CD4-positive, alpha-beta T cell (primary cell): Measurements from ENCODE around the gene PSPH. TPM values are rescaled to one million over a fixed set of nuclear protein-coding genes. Genes with fewer than 3 reads are reported as not detected.
"Not testable (repeated sequence)": the region's sequence is repeated elsewhere in the genome, so short reads cannot be mapped to it uniquely, and the experiment has no call there.

ENCODE experiments used
- ATAC-seq: fragments of 200-7000 bp; cut with Tn5 transposase; one replicate; pipeline ENCODE4 v1.10.0; 2022; ENCODE audit warnings: mild to moderate bottlenecking; ENCODE audit not compliant: poor library complexity
- CTCF ChIA-PET: fragments of 350-600 bp; sonication (Branson Sonifier 250); formaldehyde crosslinking; loops from one replicate; lab custom pipeline; 2021; ENCODE audit warnings: antibody characterized with exemption, inconsistent platforms; lab: Charles Lee
- POLR2A ChIA-PET: fragments of 350-600 bp; sonication (Branson Sonifier 250); formaldehyde crosslinking; loops from one replicate; lab custom pipeline; 2021; ENCODE audit warnings: antibody characterized with exemption, inconsistent platforms; lab: Charles Lee
- DNase-seq, 14 experiments: peaks; one replicate each; pipeline ENCODE4 v3.0.0-alpha.2; 2013 to 2020; ENCODE audit warnings: mixed read lengths in 2 of 14
- H3K27ac ChIP-seq, 2 donors: one replicate each; pipeline versions ENCODE4 v1.5.1 to v1.7.0; 2013; ENCODE audit warnings: low read length in 2 of 2, low read depth in 1 of 2, mild to moderate bottlenecking in 1 of 2
- H3K27me3 ChIP-seq, 2 experiments: 1 replicate in 1 of 2; 2 replicates in 1 of 2; pipeline versions ENCODE4 v1.6.1 to v1.7.0; 2013; ENCODE audit warnings: low read length in 2 of 2, control low read depth in 1 of 2, mild to moderate bottlenecking in 1 of 2, moderate library complexity in 1 of 2; ENCODE audit not compliant: insufficient read depth in 2 of 2, control insufficient read depth in 1 of 2
- H3K36me3 ChIP-seq: one replicate; pipeline ENCODE4 v1.6.1; 2013; ENCODE audit warnings: low read length, control low read depth; ENCODE audit not compliant: insufficient read depth
- H3K4me1 ChIP-seq: one replicate; pipeline ENCODE4 v1.6.1; 2013; ENCODE audit warnings: low read length, control low read depth; ENCODE audit not compliant: insufficient read depth
- H3K4me3 ChIP-seq: one replicate; pipeline ENCODE4 v1.5.1; 2013; ENCODE audit warnings: mild to moderate bottlenecking, low read length, moderate library complexity
- H3K9me3 ChIP-seq, 2 experiments: 1 replicate in 1 of 2; 2 replicates in 1 of 2; pipeline versions ENCODE4 v1.6.1 to v1.7.0; 2013; ENCODE audit warnings: low read length in 2 of 2, mild to moderate bottlenecking in 2 of 2, control low read depth in 1 of 2, moderate library complexity in 1 of 2; ENCODE audit not compliant: control insufficient read depth in 1 of 2, insufficient read depth in 1 of 2
- H3K27ac Mint-ChIP-seq: one replicate; pipeline ENCODE4 v1.8.0; 2020; ENCODE audit warnings: mixed read lengths
- H3K27me3 Mint-ChIP-seq: one replicate; pipeline ENCODE4 v1.8.0; 2021; ENCODE audit warnings: mixed read lengths
- H3K36me3 Mint-ChIP-seq: one replicate; pipeline ENCODE4 v1.8.0; 2021; ENCODE audit warnings: low read depth, mixed read lengths
- H3K4me1 Mint-ChIP-seq: one replicate; pipeline ENCODE4 v1.8.0; 2021; ENCODE audit warnings: low read depth, mixed read lengths
- H3K4me3 Mint-ChIP-seq: one replicate; pipeline ENCODE4 v1.8.0; 2020; ENCODE audit warnings: mild to moderate bottlenecking, mixed read lengths
- H3K9me3 Mint-ChIP-seq: one replicate; pipeline ENCODE4 v1.8.0; 2020; ENCODE audit warnings: mixed read lengths
- intact Hi-C, 2 experiments: fragments of 100-400 bp; cut with DNase I in 1 of 2; cut with micrococcal nuclease in 1 of 2; formaldehyde crosslinking; loops; one replicate each; pipeline versions ENCODE4 v1.15.1 to v1.9.0; 2023 to 2025; cut with DNase I, micrococcal nuclease
- total RNA-seq, 174 experiments: library from RNA in 2 of 174; stranded (reverse) in 2 of 174; gene quantifications; one replicate each; pipeline ENCODE4 v1.2.3 and lab custom pipeline; 2021 to 2026
- TF ChIP-seq, protein P1 (sequence below): fragments of 200-600 bp; IDR thresholded peaks from one replicate; pipeline ENCODE4 v1.8.0; 2022; ENCODE audit warnings: antibody characterized with exemption, mild to moderate bottlenecking

The PSPH gene
- total RNA-seq, 2 experiments from 2014 or later: 1.2 to 1.9 TPM

DNA sequence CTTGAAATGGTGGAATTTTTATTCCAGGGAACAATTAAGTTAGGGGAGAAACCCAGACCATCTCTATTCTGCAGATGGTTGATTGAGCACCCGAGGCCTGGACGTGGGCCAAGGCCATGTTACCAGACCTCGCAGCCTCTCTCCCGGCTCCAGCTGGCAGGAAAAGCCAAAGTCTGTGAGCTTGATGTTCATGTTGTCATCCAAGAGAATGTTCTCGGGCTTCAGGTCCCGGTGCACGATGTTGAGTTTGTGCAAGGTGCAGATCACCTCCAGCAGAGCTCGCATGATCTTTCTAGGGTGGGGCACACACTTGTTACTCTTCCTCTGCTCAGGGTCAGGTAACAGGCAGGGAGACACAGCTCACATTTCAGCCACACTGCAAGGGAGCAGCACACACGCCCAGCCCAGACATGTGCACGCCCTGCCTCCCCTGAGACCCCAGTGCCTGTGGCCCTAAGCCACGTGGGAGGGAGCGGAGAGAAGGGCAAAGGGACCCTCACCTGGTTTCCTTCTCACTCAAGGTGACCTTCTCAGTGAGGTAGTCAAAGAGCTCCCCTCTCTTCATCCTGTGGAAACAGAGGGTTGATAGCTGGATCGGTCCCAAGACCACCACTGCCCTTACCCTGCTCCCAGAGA lies 32.0 kb upstream of the PSPH start:
- Mint-ChIP-seq H3K27me3 (no peaks in the 10 kb centered on the region), H3K36me3 (peaks cover 46% of the 10 kb centered on the region), H3K27ac (no peak overlapping the region), H3K9me3 (no peaks in the 10 kb centered on the region), H3K4me1 (no peaks in the 10 kb centered on the region), H3K4me3 (no peak overlapping the region)
- intact Hi-C loops: no loop called here
- Histone ChIP-seq H3K27ac (no peak overlapping the region), H3K4me3 (no peak overlapping the region), H3K9me3 (no peaks in the 10 kb centered on the region), H3K27me3 (no peaks in the 10 kb centered on the region), H3K36me3 (peaks cover 25% of the 10 kb centered on the region), H3K4me1 (no peaks in the 10 kb centered on the region)
- ChIA-PET POLR2A (interaction anchor here (0.5 kb wide), 1 partner anchor 337 kb away, joined by 3 read pairs; no protein-coding TSS in a partner anchor), CTCF (interaction anchor here (0.6 to 1.0 kb wide), 3 partner anchors 9 to 36 kb away, joined by 3 read pairs; no protein-coding TSS in a partner anchor)
- ATAC-seq: no peak
- DNase-seq: no peak
- TF ChIP-seq, protein P1, sequence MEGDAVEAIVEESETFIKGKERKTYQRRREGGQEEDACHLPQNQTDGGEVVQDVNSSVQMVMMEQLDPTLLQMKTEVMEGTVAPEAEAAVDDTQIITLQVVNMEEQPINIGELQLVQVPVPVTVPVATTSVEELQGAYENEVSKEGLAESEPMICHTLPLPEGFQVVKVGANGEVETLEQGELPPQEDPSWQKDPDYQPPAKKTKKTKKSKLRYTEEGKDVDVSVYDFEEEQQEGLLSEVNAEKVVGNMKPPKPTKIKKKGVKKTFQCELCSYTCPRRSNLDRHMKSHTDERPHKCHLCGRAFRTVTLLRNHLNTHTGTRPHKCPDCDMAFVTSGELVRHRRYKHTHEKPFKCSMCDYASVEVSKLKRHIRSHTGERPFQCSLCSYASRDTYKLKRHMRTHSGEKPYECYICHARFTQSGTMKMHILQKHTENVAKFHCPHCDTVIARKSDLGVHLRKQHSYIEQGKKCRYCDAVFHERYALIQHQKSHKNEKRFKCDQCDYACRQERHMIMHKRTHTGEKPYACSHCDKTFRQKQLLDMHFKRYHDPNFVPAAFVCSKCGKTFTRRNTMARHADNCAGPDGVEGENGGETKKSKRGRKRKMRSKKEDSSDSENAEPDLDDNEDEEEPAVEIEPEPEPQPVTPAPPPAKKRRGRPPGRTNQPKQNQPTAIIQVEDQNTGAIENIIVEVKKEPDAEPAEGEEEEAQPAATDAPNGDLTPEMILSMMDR: no peak

GRCh38 chr7:56081626-56082340 lies 30.5 kb upstream of the PSPH start:
- H3K27ac ChIP-seq: no peak overlapping the region
- intact Hi-C loops: no loop called here
- H3K4me3 Mint-ChIP-seq: no peak overlapping the region
- CTCF ChIA-PET: no interaction called here
- DNase-seq: no peak
- no peak for ATAC-seq
- TF ChIP-seq, protein P1: no peak
- H3K9me3 Mint-ChIP-seq: no peaks in the 10 kb centered on the region
- H3K4me3 ChIP-seq: no peak overlapping the region
- POLR2A ChIA-PET: no interaction called here
- H3K36me3 ChIP-seq: peaks cover 31% of the 10 kb centered on the region
- H3K27me3 Mint-ChIP-seq: no peaks in the 10 kb centered on the region
- H3K36me3 Mint-ChIP-seq: peaks cover 52% of the 10 kb centered on the region
- no peaks in the 10 kb centered on the region for H3K27me3 ChIP-seq
- H3K27ac Mint-ChIP-seq: no peak overlapping the region
- no peaks in the 10 kb centered on the region for H3K9me3 ChIP-seq
- no peaks in the 10 kb centered on the region for H3K4me1 Mint-ChIP-seq
- H3K4me1 ChIP-seq: no peaks in the 10 kb centered on the region

DNA sequence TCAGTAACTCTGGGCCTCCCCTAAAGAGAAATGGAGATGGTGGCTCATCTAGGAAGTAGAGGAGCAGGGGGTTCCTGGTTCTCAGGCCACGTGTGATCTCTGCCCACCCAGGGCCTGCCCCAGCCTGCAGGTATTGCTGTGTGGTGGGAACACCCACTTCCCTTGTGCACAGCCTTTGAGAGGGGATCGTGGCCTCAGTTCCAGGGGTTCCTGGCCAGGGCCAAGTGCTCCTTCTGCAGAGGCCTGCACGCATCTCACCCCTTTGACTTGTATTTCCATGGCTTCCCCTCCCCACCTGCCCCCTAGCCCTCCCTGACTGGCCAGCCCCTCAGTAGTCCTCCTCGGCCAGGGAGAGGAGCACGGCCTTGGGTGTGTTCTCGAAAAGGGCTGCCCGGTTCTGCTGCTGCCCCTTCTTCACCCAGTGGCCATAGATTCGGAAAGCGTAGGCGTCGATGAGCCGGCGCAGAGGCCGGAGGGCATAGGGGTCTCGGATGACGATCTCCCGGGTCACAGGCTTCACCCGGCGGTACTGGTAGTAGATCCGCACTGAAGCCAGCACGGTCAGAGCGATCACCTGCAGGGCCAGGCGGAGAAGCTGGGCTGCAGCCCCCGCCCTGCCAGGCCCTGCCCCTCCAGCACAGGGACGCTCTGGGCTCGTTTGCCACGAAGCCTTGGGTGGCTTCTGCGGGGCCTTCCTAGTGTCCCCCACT lies 29.6 kb upstream of the PSPH start:
- H3K36me3 Mint-ChIP-seq: peaks cover 51% of the 10 kb centered on the region
- H3K27ac Mint-ChIP-seq, POLR2A ChIA-PET, H3K27ac ChIP-seq, H3K27me3 ChIP-seq, ATAC-seq, H3K4me3 Mint-ChIP-seq, H3K9me3 Mint-ChIP-seq, DNase-seq, H3K4me1 Mint-ChIP-seq, intact Hi-C loops, H3K4me3 ChIP-seq, CTCF ChIA-PET, H3K9me3 ChIP-seq, H3K27me3 Mint-ChIP-seq, H3K4me1 ChIP-seq: not testable (repeated sequence)
- H3K36me3 ChIP-seq: peaks cover 35% of the 10 kb centered on the region
